Thyroid gland (tissue), 4 donors: ENCODE data around the gene EGFR.

Experiments used
- POLR2A ChIP-seq, 2 donors: fragments of 450-650 bp; IDR thresholded peaks; one replicate each; pipeline ENCODE4 v1.6.1; 2017; ENCODE audit warnings: antibody characterized with exemption in 2 of 2, mild to moderate bottlenecking in 2 of 2, moderate library complexity in 1 of 2
- TF ChIP-seq, protein P1 (sequence below), 6 experiments: fragments of 200-600 bp in 3 of 6; fragments of 450-650 bp in 3 of 6; sonication (generic) in 3 of 6; IDR thresholded peaks; one replicate each; pipeline ENCODE4 v1.5.1; 2016 to 2019; ENCODE audit warnings: antibody characterized with exemption in 6 of 6, mild to moderate bottlenecking in 2 of 6, inconsistent platforms in 1 of 6, moderate library complexity in 1 of 6

DNA sequence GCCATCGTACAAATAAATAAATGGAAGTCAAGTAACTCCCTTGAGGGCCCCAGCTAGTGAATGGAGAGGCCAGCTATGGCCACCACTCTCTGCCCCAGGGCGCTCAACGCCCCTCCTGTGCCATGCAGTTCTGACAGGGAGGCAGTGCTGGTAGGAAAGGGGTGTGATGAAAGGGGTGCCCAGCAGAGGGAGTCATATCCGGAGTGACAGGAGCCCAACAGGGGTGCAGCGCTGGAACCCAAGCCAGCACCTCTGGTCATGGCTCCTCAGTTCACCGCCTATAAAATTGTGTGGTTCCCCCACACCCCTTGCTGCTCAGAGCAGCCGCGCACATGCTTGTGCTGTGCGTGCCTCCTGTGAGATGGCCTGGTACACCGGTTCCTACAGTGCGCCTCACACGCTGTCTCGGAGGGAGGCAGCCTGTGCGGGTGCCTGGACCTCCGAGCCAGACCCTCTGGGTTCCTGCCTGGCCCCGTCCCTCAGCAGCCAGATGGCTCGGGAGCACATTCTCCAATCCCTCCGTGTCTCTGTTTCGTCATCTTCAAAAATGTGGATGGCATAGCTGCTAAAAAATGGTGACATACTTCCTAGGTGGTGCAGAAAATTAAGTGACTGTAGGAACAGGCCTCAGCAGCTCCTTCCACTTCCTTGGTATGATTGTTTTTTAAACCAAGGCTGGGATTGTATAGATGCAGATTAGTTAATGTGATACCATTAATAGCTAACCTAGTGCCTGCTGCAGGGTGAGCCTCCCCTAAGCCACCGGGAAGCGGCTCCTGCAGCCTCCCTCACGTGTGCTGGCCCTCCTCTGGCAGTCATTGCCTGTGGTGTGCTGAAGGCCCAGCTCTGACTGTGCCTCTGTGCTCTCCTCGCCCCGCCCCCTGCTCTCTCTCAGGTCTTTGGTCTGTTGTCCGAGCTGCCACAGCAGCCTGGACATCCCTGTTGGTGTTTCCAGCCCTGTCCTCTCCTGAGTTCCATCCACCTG lies 125.8 kb downstream of the EGFR start:
- no peak for TF ChIP-seq POLR2A (IDR thresholded peaks at IDR 0.05)
- TF ChIP-seq, protein P1, sequence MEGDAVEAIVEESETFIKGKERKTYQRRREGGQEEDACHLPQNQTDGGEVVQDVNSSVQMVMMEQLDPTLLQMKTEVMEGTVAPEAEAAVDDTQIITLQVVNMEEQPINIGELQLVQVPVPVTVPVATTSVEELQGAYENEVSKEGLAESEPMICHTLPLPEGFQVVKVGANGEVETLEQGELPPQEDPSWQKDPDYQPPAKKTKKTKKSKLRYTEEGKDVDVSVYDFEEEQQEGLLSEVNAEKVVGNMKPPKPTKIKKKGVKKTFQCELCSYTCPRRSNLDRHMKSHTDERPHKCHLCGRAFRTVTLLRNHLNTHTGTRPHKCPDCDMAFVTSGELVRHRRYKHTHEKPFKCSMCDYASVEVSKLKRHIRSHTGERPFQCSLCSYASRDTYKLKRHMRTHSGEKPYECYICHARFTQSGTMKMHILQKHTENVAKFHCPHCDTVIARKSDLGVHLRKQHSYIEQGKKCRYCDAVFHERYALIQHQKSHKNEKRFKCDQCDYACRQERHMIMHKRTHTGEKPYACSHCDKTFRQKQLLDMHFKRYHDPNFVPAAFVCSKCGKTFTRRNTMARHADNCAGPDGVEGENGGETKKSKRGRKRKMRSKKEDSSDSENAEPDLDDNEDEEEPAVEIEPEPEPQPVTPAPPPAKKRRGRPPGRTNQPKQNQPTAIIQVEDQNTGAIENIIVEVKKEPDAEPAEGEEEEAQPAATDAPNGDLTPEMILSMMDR (IDR thresholded peaks at IDR 0.05): no peak
